Measurements from ENCODE around the gene CREBBP.

- TF ChIP-seq SUZ12 (IDR thresholded peaks at IDR 0.05; ENCODE audit: extremely low read depth, insufficient read depth, insufficient read length), result no peak
- no peak for TF ChIP-seq YY1 (IDR thresholded peaks at IDR 0.05; ENCODE audit: insufficient read depth, insufficient read length)
- no peak for TF ChIP-seq ZNF274 (IDR thresholded peaks at IDR 0.05; ENCODE audit: low read depth, low read length)
Measured at GRCh38 chr16:3774156-3774767, 106.3 kb downstream of the CREBBP start.
